Fibroblast of gingiva (primary cell): ENCODE results near the gene IGFL1.
"Not testable (repeated sequence)": the region's sequence is repeated elsewhere in the genome, so short reads cannot be mapped to it uniquely, and the experiment has no call there.

ENCODE experiments used
- DNase-seq: peaks from one replicate; pipeline ENCODE4 v3.0.0-alpha.2; 2011; ENCODE audit warnings: low read depth

The IGFL1 gene

GRCh38 chr19:46229442-46229841 is at the start of gene IGFL1:
IGFL1 (plus strand) TSS chr19:46229742; CDS start chr19:46229775, 33 bp downstream.
- no peak for DNase-seq

DNA sequence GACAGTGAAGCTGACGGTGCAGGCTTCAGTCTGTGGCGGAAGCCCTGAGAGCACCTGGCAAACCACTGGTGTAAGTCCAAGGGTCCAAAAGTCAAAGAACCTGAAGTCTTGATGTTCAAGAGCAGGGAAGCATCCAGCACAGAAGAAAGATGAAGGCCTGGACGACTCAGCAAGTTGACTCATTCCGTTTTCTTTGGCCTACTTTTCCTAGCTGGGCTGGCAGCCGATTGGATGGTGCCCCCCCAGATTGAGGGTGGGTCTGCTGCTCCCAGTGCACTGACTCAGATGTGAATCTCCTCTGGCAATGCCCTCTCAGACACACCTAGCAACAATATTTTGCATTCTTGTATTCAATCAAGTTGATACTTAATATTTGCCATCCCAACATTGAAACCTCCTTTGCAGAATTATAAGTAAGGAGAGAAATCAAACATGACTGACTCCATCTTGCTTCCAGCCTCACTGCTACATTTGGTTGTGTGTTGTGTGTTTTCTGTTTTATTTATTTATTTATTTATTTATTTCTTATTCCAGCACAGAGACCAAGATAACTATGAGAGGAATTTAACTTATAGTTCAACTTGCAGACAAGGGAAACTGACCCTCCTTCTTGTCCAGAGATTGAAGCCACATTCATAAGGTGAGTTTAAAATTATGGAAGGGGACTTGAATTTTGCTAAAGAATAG is 48.7 kb upstream of the IGFL1 start:
- DNase-seq = no peak

- no peak for DNase-seq
Observed at GRCh38 chr19:46181388-46181779, 48.2 kb upstream of the IGFL1 start.

- no peak for DNase-seq
Observed at GRCh38 chr19:46182476-46182875, 47.1 kb upstream of the IGFL1 start.

DNA sequence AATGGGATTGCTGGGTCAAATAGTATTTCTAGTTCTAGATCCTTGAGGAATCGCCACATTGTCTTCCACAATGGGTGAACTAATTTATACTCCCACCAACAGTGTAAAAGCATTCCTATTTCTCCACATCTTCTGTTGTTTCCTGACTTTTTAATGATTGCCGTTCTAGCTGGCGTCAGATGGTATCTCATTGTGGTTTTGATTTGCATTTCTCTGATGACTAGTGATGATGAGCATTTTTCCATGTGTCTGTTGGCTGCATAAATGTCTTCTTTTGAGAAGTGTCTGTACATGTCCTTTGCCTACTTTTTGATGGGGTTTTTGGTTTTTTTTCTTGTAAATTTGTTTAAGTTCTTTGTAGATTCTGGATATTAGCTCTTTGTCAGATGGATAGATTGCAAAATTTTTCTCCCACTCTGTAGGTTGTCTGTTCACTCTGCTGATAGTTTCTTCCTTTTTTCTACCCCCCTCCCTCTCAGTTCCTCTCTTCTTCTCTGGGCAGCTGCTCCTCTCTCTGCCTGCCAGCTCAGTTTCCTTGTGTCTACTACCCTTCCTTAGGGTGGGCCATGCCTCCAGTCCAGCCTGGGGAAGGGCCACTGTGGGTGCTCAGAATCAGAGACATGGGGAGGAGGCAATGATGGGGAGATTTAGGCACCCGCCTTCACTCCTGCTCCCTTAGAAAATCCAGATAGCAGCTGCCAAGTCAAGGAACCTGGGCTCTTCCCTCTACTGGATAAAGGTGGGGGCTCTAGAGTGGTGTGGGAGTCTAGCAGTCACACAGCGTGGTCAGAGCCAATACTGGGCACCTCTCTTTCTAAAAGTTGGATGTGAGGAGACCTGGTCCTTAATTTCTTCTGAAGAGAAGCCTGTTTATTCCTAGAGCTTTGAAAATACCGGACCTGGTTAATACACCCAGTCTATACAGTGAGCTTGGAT is 44.5 kb upstream of the IGFL1 start:
- not testable (repeated sequence) for DNase-seq

- DNase-seq = no peak
Observed at GRCh38 chr19:46186101-46186716, 43.3 kb upstream of the IGFL1 start.

DNA sequence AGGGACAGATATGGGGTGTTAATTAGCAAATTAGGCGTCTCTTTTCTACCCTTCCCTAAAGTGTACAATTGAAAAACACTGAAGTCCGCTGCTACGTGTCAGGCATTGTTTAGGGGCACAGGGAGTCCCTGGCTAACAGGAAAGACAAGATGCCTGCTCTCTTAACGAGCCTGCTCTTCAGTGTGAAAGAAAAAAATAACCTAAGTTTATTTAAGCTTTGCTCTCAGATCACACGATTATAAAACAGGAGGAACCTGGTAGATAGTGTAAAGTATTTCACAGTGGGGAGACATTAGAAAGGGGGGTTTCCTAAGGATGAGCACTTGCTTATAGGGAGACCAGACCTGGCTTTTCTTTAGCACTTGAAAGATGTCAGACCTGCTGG is 42.8 kb upstream of the IGFL1 start:
- DNase-seq = no peak

GRCh38 chr19:46189971-46190888 is 39.3 kb upstream of the IGFL1 start:
- no peak for DNase-seq

DNA sequence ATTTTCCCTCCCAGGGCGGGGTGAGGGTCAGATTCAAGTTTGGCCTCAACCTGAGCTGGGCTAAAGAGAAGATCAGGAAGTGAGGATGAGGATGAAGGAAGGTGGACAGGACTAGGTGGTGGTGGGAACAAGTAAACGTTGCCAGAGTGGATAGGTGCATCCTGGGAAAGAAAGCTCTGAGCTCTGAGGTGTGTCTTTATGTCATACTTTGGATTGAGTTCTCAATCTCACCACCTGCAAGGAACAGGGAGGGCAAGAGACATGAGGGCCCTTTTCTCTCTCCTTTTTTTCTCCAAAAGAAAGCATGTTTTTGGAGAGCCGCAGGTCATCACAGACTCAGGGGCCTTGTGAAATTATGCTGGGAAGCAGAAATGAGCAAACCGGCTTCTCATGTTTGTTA is 38.2 kb upstream of the IGFL1 start:
- DNase-seq = no peak

GRCh38 chr19:46191972-46192371 is 37.6 kb upstream of the IGFL1 start:
- DNase-seq = peak; percentile 11

DNA sequence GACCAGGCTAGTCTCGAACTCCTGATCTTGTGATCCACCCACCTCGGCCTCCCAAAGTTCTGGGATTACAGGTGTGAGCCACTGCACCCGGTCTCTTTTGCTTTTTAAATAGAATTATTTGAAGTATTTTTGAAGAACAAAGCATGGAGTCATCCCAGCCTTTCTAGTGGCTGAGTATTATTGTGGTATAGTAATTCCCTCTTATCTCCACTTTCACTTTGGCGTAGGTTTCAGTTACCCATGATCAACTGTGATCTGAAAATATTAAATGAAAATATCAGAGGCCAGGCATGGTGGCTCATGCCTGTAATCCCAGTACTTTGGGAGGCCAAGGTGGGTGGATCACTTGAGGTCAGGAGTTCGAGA is 36.9 kb upstream of the IGFL1 start:
- not testable (repeated sequence) for DNase-seq

DNA sequence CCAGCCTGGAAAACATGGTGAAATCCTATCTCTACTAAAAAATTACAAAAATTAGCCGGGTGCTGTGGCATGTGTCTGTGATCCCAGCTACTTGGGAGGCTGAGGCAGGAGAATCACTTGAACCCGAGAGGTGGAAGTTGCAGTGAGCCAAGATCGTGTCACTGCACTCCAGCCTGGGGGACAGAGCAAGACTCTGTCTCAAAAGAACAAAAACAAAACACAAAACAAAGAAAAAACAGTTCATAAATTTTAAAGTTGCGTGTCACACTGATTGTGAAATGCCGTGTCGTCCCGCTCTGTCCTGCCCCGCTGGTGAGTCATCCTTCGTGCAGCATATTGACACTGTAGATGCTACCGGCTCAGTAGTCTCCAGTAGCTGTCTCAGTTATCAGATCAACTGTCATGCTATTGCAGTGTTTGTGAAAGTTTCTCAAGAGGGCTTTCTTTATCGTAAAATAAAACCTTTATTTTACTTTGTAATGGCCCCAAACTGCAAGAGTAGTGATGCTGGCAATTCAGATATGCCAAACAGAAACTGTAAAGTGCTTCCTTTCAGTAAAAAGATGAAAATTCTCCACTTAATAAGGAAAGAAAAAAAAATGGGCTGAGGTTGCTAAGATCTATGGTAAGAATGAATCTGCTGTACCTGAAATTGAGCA is 36.4 kb upstream of the IGFL1 start:
- DNase-seq = peak; percentile 62

GRCh38 chr19:46193678-46194077 is 35.9 kb upstream of the IGFL1 start:
- no peak for DNase-seq

DNA sequence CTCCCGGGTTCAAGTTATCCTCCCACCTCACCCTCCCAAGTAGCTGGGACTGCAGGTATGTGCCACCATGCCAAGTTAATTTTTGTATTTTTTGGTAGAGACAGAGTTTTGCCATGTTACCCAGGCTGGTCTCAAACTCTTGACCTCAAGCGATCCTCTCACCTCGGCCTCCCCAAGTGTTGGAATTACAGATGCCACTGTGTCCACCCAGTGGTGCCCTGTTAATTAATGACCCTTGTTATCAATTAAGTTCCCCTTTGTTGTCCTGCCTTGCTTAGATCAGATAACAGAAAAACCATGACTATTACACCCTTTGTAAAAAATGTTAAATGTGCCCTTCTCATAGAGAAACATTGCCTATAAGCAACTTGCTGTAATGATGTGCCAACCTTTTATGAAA is 34.4 kb upstream of the IGFL1 start:
- no peak for DNase-seq

GRCh38 chr19:46195919-46196318 is 33.6 kb upstream of the IGFL1 start:
- not testable (repeated sequence) for DNase-seq

DNA sequence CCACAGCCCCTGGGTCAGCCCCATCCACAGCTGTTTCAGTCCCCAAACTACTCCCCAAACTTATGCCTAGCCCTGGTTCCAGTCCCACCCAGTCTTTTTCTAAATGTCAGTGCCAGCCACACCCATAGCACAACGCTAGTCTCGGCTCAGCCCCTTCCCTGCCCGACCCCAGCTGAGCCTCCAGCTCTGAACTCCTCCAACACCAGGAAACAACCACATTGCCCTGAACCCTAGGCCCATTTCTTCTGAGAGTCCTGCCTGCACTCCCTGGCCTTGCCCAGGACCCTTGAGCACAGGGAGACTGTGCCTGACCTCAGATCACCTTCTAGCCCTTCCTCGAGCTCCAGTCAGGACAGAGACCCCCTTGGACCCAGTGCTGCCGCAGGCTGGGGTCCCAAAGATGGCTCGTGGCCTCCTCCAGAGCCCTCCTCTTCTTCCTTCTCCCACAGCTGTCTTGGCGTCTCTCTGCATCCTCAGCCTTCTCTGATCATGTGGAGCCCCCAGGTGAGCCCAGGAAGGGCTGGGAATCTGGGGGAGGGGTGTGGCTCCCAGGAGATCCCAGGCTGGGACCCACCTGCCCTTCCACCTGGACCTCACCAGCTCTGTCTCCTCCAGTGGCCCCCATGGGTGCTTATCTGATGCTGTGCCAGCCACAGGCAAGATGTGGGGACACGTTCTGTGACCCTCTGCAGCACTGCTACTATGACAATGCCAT is 33.0 kb upstream of the IGFL1 start:
- no peak for DNase-seq

DNA sequence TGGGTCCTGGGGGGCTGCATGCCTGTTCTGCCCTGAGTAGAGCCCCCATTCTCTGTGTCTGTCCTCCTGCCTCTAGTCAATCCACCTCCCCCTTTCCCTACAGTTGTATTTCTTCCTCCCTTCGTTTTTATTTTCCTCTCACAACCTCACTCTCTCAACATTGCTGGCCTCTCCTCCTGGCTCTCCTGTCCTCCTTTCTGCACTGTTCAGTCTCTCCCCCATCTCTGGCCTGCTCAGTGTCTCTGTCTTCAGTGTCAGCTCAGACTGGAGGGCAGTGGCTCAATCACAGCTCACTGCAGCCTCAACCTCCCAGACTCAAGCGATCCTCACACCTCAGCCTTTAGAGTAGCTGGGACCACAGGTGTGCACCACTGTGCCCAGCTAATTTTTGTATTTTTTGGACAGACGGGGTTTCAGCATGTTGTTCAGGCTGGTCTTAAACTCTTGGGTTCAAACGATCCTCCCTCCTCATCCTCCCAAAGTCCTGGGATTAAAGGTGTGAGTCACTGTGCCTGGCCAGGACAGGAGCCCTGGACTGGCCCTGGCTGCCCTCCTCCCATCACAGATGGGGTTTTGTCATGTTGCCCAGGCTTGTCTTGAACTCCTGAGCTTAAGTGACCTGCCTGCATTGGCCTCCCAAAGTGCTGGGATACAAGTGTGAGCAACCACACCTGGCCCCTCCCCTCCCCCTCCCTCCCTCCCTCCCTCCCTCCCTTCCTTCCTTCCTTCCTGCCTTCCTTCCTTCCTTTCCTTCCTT is 32.0 kb upstream of the IGFL1 start:
- no peak for DNase-seq

- DNase-seq = no peak
Observed at GRCh38 chr19:46198756-46199155, 30.8 kb upstream of the IGFL1 start.

DNA sequence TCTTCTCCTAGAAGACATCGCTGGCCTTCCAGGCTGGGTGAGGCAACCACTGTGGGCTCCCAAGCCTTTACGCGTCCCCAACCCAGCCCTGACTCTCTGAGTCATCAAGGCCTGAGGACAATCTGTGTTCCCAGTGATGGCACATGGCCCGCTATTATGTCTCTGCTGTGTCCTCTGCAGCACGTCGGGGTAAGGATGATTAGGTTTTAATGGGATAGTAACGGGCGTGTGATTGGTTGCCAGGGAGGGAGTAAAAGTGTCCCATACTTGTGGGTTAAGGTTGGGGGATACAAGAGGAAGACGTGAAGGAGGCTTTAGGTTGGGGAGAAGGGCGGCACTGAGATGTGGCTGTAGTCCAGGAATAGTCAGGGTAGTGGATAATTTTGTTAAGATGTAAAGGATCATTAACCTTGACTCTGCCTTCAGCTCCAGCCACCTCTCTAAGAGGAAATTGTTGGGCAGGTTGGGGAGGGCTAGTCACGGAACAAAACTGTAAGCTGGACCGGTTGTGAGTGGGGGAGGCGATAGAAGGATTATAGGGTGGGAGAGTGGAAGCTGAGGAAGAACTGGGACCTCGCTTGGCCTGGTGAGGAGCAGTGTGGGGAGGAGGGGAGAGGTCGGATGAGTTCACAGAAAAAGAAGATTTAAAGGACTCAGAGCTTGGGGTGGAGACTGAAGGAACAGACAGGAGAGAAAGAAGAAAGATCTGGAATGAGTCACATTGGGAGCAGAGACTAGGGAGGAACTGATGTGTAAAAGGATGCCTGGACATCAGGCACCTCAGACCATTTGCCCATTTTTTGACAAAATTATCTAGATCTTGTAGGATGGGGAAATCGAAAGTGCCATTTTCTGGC is 27.9 kb upstream of the IGFL1 start:
- no peak for DNase-seq
